Kidney tubule cell (primary cell): ENCODE measurements around the gene CCDC78.

Source experiments
- DNase-seq: peaks from one replicate; pipeline ENCODE4 v3.0.0-alpha.2; 2018; ENCODE audit warnings: low spot score

CCDC78 gene

GRCh38 chr16:677316-678190, 48.7 kb downstream of the CCDC78 start:
- DNase-seq: no peak

- DNase-seq: no peak
Observed at GRCh38 chr16:676913-677312, 49.3 kb downstream of the CCDC78 start.

- DNase-seq: no peak
Observed at GRCh38 chr16:676565-676902, 49.7 kb downstream of the CCDC78 start.

GRCh38 chr16:675884-676564, 50.2 kb downstream of the CCDC78 start:
- DNase-seq: no peak

- DNase-seq: peak; percentile 55
Observed at GRCh38 chr16:674968-675883, 51.0 kb downstream of the CCDC78 start, which contains the start of gene RHBDL1. Gene RHBDL1 (plus strand): TSS chr16:675671. CDS start chr16:675791, 120 bp downstream.

GRCh38 chr16:674214-674881, 51.9 kb downstream of the CCDC78 start:
- DNase-seq: no peak

GRCh38 chr16:673399-673991, 52.7 kb downstream of the CCDC78 start:
- DNase-seq: no peak

GRCh38 chr16:672851-673250, 53.4 kb downstream of the CCDC78 start:
- DNase-seq: no peak
